ENCODE results near the gene SERTAD2.

The SERTAD2 gene
- total RNA-seq: 17.6 to 46.1 reads per million in 2 donors

GRCh38 chr2:64653109-64654062 is at the start of gene SERTAD2:
TSS of gene SERTAD2 (minus strand) at chr2:64653913. CDS start at chr2:64636871, 17,042 bp downstream.
- peak; percentile 82 for DNase-seq

GRCh38 chr2:64700133-64700809 is 46.6 kb upstream of the SERTAD2 start:
- DNase-seq: no peak

GRCh38 chr2:64699712-64700111 is 46.0 kb upstream of the SERTAD2 start:
- no peak for DNase-seq

- DNase-seq: no peak
Measured at GRCh38 chr2:64698668-64699444, 45.1 kb upstream of the SERTAD2 start.

GRCh38 chr2:64698177-64698643 is 44.5 kb upstream of the SERTAD2 start:
- DNase-seq: no peak

- no peak for DNase-seq
Measured at GRCh38 chr2:64697297-64698176, 43.8 kb upstream of the SERTAD2 start.

GRCh38 chr2:64696636-64697035 is 42.9 kb upstream of the SERTAD2 start:
- no peak for DNase-seq

- no peak for DNase-seq
Measured at GRCh38 chr2:64695721-64696261, 42.1 kb upstream of the SERTAD2 start.

GRCh38 chr2:64692401-64692800 is 38.7 kb upstream of the SERTAD2 start:
- DNase-seq: no peak

- DNase-seq: no peak
Measured at GRCh38 chr2:64688909-64689308, 35.2 kb upstream of the SERTAD2 start.

GRCh38 chr2:64686283-64686956 is 32.7 kb upstream of the SERTAD2 start:
- DNase-seq: no peak

GRCh38 chr2:64685430-64685829 is 31.7 kb upstream of the SERTAD2 start:
- DNase-seq: no peak

- no peak for DNase-seq
Measured at GRCh38 chr2:64683771-64684510, 30.2 kb upstream of the SERTAD2 start.

- no peak for DNase-seq
Measured at GRCh38 chr2:64681479-64681967, 27.8 kb upstream of the SERTAD2 start.

GRCh38 chr2:64679673-64680425 is 26.1 kb upstream of the SERTAD2 start:
- DNase-seq: no peak

- DNase-seq: no peak
Measured at GRCh38 chr2:64678771-64679590, 25.3 kb upstream of the SERTAD2 start.

- DNase-seq: no peak
Measured at GRCh38 chr2:64677530-64677929, 23.8 kb upstream of the SERTAD2 start.

- no peak for DNase-seq
Measured at GRCh38 chr2:64675860-64676259, 22.1 kb upstream of the SERTAD2 start.
